CD4-positive, alpha-beta T cell treated with Interleukin-10 for 1 hour (primary cell): ENCODE results near the gene MFSD2B.
"Not testable (repeated sequence)": the region's sequence is repeated elsewhere in the genome, so short reads cannot be mapped to it uniquely, and the experiment has no call there.

ENCODE experiments used
- DNase-seq: peaks from one replicate; pipeline ENCODE4 v3.0.0-alpha.2; 2020

The MFSD2B gene

DNA sequence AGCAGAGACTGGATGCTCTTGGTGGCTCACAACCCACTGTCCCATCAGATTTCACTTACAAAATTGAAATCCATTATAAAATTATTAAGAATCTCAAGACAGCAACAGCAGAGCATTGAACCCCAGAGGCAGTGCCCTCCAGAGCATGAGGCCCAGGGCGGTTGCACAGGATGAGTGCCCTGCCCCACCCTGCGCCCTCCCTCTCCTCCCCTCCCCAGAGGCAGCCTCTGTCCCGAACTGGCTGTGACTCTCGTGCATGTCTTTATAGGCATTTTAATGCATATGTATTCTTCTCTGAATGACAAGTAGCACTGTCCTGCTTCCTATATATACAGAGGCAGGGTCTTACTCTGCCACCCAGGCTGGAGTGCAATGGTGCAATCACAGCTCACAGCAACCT lies 10.4 kb downstream of the MFSD2B start:
- DNase-seq = no peak

DNA sequence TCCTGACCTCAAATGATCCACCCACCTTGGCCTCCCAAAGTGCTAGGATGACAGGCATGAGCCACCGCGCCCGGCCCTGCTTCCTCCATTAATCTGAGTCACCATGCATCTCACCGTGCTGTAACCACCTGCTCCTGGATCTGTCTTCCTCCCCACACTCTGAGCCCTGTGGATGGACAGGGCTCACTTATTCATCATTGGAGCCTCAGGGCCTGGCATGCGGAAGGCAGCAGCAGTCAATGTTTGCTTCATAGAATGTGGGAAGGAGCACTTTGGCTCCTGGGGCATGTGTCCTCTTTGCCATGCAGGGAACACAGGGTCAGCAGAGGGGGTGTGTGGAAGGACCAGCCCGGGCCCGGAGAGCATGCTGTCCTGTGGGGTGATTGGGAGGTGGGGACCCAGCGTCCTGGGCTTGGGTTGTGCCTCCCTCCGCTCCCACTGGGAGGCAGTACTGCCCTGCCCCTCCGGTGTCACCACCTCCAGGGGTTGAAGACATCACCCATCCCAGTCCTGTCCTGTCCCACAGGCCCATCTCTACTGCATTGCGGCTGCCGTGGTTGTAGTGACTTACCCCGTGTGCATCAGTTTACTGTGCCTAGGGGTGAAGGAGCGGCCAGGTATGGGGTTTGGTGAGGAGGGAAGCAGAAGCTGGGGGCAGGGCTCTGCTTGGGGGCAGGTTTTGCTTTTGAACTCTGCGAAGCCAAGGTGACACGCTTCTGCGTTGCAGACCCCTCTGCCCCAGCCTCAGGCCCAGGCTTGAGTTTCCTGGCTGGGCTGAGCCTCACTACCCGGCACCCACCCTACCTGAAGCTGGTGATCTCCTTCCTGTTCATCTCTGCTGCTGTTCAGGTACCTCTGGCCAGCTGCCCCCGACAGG lies 11.5 kb downstream of the MFSD2B start:
- no peak for DNase-seq

DNA sequence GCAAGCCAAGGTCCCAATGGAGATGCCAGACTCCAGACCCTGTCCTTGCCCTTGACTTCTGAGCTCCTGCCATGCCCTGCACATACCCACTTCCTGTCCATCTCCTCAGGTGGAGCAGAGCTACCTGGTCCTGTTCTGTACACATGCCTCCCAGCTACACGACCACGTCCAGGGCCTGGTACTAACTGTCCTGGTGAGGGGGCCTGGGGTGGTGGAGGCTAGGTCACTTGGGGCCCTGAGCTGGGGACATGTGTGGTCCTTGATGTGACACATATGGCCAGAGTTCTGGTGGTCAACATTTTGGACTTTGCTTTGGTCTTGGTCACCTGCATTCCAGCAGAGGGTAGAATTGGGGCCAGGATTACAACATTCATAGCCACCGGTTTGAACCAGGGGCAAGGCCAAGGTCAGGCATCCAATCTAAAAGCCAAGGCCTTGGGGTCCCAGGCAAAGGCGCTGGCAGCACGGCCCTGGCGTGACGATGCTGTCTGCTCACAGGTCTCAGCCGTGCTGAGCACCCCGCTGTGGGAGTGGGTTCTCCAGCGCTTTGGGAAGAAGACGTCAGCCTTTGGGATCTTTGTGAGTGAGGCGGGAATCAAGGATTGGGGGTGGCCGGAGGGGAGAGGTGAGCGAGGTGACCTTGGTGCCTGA lies 12.6 kb downstream of the MFSD2B start:
- no peak for DNase-seq

DNA sequence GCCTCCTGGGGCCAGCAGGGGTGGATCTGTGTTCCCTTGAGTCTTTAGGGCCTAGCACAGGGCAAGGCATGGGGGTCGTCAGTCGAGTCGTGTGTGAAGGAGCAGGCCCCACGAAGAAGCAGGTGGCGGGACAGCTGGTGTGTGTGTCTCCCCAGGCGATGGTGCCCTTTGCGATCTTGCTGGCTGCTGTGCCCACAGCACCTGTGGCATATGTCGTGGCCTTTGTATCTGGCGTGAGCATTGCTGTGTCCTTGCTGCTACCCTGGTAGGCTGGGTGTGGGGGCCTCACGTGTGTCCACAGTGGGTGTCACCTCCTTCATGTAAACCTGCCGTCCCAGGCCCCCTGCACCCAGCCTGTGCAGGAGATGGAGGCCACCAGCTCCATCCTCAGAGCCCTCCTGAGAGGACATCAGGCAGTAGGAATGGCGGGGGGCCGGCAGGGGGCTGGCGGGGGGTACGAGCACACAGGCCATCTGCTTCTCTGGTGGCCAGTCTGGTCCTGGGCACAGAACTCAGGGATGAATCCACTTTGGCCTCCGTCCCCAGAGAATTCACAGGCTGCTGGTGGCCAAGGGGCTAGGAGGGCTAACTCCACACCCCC lies 13.2 kb downstream of the MFSD2B start:
- DNase-seq = no peak

DNA sequence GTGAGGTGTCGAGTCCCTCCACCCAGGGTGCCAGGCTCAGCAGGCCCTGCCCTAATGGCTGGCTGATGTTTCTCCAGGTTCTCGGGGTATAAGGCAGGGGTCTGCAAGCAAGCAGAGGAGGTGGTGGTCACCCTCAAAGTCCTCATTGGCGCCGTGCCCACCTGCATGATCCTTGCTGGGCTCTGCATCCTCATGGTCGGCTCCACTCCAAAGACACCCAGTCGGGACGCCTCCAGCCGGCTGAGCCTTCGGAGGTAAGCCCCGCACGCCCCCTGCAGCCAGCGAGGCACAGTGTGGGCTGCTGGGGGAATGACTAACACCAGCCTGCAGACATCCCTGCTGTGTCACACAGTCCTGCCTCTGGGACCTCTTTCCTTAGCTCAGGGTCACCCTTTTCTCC lies 14.1 kb downstream of the MFSD2B start:
- no peak for DNase-seq

DNA sequence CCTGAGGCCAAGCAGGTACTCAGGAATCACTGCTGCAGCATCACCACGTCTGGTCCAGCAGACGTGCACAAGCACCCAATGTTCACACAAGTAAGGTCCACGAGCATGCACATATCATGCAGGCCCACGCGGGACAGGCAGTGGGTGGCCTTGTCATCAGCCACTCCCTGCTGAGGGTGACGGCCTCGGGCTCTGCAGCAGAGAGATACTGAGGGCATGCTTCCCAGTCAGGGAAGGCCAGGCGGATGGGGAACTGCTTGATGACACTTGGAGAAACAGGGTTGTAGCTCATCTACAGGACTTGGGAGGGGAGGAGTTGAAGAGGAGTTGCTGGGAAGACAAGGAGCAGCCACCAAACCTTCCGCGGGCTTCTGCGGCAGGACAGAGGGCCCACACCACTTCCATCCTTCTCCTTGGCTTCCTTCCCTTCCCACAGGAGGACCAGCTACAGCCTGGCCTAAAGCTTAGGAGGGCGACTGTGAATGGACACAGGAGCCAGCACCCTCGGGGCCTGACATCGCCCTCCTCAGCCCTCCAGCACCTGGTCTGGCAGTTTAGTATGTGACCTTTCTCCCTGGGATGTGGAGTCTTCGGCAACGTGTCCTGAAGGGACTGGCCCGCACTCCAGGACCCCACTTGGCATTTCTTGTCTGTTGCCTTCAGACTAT lies 15.2 kb downstream of the MFSD2B start:
- no peak for DNase-seq

DNA sequence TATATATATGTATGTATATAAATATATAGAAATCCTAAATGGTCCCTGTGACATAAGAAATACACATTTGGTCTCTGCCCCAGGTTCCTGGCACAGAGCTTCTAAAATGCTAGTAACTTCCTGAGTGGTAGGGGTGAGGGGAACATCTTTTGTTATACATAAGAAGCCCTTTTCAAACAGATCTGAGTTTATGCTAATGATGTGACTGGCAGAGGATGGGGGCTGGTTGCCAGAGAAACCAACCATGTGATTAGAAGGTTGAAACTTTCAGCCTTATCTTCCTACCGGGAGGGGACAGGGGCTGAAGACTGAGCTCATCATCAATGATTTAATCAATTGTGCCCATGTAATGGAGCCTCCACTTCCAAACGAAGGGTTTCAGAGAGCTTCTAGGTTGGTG lies 16.3 kb downstream of the MFSD2B start:
- DNase-seq = no peak

DNA sequence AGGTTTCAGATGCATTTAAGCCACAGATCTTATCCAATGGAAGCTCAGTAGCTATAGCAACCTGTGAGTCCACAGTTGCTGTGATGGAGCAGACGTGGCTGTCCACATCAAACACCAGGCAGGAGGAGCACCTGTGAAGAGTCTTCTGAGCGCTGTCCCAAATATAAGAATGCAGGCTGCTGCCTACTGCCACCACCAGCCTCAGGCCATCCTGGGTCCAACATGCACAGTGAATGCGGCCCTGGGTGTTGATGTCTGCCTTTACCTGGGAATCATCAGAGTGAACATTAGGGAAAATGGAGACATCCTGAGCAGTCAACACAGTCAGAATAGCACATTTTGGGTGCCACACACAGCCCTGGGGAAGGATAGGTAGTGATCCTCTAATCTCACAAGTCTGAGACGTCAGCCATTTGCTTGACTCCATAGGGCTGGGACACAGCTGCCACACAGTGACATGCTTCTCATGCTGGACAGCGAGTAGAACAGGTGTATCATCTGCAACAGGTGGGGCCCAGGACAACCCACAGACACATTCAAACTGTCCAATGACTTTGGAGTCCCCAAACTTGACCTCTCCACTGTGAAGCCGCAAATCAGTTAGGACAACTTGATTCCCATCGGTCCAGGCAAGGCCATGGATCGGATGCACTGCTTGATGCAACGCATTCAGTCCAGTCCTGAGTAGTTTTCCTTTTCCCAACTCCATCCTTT lies 29.1 kb downstream of the MFSD2B start:
- DNase-seq = no peak

DNA sequence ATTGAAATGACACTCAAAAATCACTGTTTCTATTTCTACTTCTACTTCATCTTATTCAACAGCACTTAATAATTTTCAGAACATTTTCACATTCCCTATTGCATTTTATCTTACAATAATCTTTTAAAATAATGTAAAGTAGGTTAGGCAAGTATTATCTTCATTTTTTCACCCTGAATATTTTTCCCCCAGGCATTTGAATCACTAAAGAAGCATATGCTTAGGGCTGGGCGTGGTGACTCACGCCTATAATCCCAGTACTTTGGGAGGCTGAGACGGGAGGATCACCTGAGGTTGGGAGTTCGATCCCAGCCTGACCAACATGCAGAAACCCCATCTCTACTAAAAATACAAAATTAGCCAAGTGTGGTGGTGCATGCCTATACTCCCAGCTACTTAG lies 30.6 kb downstream of the MFSD2B start:
- DNase-seq = no peak

DNA sequence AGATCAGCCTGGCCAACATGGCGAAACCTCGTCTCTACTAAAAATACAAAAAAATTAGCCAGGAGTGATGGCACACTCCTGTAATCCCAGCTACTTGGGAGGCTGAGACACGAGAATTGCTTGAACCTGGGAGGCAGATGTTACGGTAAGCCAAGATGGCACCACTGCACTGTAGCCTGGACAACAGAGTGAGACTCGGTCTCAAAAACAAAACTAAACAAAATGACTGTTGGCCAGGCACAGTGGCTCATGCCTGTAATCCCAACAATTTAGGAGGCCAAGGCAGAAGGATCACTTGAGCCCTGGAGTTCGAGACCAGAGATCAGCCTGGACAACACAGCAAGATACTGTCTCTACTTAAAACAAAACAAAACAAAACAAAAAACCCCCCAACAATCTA lies 33.2 kb downstream of the MFSD2B start:
- not testable (repeated sequence) for DNase-seq

DNA sequence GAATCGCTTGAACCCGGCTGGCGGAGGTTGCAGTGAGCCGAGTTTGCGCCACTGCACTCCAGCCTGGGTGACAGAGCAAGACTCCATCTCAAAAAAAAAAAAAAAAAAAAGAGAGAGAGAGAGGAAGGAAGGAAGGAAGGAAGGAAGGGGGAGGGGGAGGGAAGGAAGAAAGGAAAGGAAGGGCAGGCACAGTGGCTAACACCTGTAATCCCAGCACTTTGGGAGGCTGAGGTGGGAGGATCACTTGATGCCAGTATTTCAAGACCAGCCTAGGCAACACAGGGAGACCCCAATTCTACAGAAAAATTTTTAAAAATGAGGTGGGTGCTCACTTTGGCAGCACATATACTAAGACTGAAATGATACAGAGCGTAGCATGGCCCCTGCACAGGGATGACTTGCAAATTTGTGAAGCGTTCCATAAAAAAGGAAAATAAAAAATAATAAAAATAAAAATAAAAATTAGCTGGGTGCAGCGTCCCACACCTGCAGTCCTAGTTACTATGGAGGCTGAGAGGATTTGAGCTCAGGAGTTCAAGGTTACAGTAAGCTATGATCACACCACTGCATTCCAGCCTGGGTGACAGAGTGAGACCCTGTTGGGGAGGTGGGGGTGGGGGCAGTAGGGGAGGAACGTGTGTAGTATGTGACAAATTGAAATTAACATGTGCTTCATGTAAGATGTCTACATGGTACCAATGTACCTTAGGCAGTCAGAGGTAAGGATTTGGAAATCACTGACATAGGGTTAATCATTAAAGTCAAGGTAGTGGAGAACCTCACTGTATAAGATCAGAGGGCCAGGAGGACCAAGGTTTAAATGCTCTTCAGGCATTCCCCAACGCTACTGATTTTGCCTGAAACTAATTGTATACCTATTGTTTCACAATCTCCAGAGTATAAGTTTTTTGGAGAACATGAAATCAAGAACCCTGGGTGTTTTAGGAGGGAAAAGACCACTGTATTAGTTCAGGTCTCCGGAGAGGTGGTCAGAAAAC lies 35.9 kb downstream of the MFSD2B start:
- DNase-seq = no peak

DNA sequence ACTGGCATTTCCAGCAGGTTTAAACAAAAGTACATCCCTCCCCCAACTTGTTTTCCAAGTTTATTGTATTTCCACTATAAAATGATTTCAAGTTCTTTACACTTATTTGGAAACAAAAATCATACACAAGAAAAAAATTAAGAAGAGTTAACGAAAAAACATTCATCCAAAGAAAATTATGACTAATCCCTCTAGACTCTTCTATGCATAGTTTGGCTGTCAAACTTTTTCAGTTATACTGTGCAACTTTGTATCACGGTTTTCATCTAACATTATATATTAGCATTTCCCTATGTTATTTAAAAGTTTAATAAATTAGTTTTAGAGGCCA lies 36.7 kb downstream of the MFSD2B start:
- no peak for DNase-seq

DNA sequence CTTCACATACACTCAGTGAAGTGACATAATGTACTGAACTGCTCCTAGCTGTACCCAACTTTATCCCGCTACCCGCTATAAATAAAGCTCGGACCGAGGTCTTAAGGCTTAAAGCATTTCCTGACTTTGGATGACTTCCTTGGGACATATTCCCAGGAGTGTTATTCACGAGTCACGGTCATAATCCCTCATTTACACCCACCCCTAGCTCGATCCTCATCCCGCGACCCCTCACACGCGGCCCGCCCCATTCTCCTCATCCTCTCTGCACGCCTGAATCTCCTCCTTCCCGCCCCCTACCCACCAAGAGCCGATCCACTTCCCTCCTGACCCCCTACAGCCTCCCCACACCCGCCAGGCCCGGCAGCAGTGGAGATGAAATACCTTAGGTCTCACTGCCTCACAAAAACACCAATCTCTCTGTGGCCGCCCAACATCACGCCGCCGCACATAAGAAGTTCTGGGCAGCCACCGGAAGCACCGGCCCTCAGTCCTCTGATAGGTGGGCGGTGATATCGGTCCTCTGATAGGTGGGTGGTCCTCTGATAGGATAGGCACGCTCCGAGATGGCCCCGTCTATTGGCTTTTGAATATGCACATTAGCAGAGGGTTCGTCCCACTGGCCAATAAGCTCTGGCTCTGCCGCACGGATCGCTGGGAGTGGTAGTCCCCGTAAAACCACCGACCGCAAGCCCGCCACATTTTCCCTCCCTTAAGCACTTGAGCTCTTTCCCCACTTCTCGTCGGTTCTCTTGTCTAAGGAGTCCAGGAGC lies 37.2 kb downstream of the MFSD2B start, which contains the start of gene WDCP:
WDCP (minus strand) TSS at position 462 of the 773 bp plus-strand sequence. CDS start 7,897 bp downstream, outside the sequence.
- DNase-seq = peak; percentile 96

DNA sequence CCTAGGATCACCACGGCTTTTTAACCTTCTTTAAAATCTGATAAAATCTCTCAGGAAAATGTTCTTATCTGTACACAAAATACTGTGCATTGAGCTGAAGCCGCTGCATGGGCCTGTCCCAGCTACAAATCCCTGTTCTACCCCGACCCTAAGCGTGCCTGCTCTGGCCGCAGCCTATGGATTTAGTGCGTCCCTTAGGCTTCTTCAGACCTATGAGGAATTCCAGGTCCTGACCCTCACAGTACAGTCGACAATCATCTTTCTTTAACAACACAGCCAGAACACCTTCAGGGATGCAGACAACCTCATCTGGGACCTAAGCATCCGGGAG lies 37.8 kb downstream of the MFSD2B start:
- DNase-seq = no peak

DNA sequence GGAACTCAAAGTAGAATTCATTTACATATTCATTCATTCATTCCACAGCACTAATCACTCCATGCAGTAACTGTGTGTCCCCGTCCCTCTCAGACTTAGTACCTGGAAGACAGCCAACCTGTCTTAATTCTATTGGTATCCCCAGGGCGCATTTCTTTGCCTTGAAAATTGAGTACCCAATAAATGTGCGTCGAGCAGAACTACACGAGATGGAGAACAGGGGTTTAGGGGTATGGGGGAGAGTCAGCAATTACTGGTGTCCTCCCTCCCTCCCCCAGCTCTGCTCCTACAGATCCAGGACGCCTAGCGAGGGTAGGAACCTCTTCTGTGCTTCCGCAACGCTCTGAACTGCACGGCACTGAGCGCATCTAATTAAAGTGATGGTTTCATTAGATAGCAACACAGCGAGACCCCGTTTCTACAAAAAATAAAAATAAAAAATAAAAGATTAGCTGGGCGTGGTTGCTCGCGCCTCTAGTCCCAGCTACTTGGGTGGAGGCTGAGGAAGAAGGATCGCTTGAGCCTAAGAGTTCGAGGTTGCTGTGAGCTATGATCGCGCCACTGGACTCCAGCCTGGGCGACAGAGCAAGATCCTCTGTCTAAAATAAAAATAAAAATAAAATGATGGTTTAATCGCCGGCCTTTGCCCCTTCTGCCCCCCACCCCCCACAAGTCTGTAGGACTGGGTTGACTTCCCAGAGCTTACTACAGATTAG lies 39.0 kb downstream of the MFSD2B start:
- DNase-seq = no peak

DNA sequence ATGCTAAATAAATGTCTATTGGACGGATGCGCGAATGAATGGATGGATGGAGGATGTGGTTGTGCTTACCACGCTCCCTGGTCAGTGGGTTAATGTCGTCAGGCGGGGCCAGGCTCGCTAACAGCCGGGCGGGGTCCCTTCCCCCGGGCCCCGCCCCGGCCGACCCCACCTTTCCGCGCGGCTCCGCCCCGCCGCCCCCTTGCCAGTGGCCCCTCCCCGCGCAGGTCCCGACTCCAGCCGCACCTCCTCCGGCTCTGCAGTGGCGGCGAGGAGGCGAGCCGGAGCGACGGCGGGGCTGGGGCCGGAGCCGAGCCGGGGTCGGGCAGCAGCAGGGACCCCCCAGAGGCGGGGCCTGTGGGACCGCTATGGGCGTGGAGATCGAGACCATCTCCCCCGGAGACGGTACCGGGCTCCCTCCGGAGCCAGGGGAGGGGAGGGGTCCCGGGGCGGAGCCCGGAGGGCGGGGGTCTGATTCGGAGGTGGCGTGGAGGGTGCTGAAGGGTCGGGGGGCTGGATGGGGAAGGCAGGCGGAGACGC lies 39.7 kb downstream of the MFSD2B start, which contains the start of gene FKBP1B:
FKBP1B (plus strand) TSS at position 257 of the 537 bp plus-strand sequence; CDS start at position 366, 109 bp downstream.
- peak; percentile 68 for DNase-seq

DNA sequence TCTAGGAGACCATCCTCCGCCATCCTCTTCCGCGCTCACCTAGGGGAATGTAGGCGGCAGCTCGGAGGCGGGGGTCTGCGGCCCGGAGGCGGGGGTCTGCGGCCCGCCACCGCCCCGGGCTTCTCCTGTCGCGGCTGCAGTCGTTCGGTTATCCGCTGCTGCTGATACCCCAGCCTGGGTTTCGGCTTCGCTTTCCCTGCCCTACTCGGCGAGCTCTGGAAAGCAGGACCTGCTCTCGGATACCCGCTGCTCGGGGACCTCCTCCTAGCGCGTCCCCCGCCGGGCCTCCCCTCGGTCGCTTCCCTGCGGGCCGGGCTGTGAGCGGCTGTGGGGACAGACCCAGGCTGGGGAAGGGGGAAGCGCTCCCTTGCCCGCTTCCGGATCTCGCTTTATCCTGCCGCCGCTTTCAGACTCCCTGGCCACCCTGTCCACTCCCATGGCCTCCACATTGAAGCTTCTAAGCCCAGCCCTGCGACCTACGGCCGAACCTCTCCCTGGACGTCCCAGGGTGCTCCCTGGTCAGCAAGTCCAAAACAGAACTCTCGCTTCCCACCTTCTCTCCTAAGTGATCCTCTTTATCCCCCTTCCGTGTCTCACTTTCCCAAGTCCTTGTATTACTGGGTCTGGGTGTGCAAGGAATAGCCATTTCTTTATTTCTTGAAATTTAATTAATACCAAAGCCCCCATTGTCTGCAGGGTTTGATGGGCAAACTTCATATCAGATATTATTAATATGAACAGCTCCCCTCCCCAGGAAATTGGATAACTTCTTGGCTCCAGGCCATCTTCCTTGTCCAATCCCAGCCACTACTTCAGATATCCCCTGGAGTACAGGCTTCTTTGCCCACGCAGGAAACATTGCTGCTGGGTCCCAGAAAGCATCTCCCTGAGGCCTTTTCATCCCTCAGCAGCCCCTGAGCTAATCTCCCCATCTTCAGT lies 40.4 kb downstream of the MFSD2B start:
- no peak for DNase-seq

DNA sequence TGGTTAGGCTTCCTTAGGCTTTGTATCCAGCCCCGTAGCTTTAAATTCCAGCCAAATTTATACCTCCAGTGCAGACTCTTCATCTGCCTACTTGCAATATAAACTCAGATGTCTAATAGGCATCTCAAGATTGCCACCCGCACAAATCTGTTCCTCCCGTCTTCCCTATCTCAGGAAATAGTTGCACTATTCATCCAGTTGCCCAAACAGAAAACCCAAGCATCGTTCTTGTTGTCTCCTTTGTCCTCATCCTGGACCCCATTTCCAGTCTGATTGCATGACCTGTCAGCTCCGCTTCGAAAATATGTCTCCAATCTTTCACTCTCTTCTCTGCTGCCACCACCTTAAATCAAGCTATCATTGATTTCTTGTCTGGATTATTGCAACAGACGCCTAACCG lies 41.9 kb downstream of the MFSD2B start:
- no peak for DNase-seq

DNA sequence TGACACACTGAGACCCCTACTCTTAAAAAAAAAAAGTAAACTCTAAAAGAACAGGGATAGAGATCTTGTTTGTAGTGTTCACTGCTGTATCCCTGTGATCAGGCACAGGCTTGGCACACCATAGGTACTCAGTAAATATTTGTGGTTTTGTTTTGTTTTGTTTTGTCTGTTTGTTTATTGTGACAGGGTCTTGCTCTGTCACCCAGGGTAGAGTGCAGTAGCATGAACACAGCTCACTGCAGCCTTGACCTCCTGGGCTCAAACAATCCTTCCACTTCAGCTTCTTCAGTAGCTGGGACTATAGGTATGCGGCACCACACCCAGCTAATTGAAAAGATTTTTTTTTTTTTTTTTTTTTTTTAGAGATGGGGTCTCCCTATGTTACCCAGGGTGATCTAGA lies 43.1 kb downstream of the MFSD2B start:
- no peak for DNase-seq
